Kidney (tissue), 14 donors: ENCODE results near the gene OR2F2. TPM values are rescaled to one million over a fixed set of nuclear protein-coding genes. Genes with fewer than 3 reads are reported as not detected.
A peak's percentile ranks its signal among the peaks of the same experiment; 100 is the strongest.

Experiments used
- DNase-seq, 5 donors: peaks; one replicate each; pipeline ENCODE4 v3.0.0-alpha.2; 2013 to 2020
- FAIRE-seq: peaks from 2 replicates; lab custom pipeline; 2012; peaks lifted over from hg19 to GRCh38; lab: Jason Lieb, UNC
- H3K27ac ChIP-seq, 2 donors: one replicate each; pipeline ENCODE4 v1.7.0; 2013; ENCODE audit warnings: low read depth in 2 of 2, low read length in 2 of 2, inconsistent platforms in 1 of 2
- H3K27me3 ChIP-seq: one replicate; pipeline ENCODE4 v1.7.1; 2013; ENCODE audit warnings: low read length, inconsistent platforms; ENCODE audit not compliant: control insufficient read depth, insufficient read depth
- H3K36me3 ChIP-seq, 3 donors: one replicate each; pipeline versions ENCODE4 v1.7.0 to v1.7.1; 2013; ENCODE audit warnings: low read length in 3 of 3, control low read depth in 1 of 3, inconsistent platforms in 1 of 3; ENCODE audit not compliant: insufficient read depth in 3 of 3, control insufficient read depth in 2 of 3
- H3K4me1 ChIP-seq, 3 donors: one replicate each; pipeline versions ENCODE4 v1.7.0 to v1.7.1; 2013; ENCODE audit warnings: low read length in 3 of 3, inconsistent platforms in 1 of 3, low read depth in 1 of 3; ENCODE audit not compliant: control insufficient read depth in 2 of 3, insufficient read depth in 2 of 3
- H3K4me3 ChIP-seq, 3 donors: one replicate each; pipeline versions ENCODE4 v1.7.0 to v1.8.1; 2013; ENCODE audit warnings: low read length in 3 of 3, control low read depth in 1 of 3, inconsistent platforms in 1 of 3
- H3K9ac ChIP-seq, 3 donors: one replicate each; pipeline versions ENCODE4 v1.7.0 to v1.7.1; 2013; ENCODE audit warnings: low read length in 3 of 3, control low read depth in 1 of 3, inconsistent platforms in 1 of 3
- H3K9me3 ChIP-seq, 3 donors: one replicate each; pipeline versions ENCODE4 v1.7.0 to v1.7.1; 2013; ENCODE audit warnings: low read length in 3 of 3, control low read depth in 1 of 3, inconsistent platforms in 1 of 3; ENCODE audit not compliant: control insufficient read depth in 2 of 3, insufficient read depth in 1 of 3
- intact Hi-C: fragments of 100-400 bp; cut with DNase I; formaldehyde crosslinking; loops from one replicate; pipeline ENCODE4 v1.11.1; 2022
- polyA plus RNA-seq: library from polyadenylated mRNA; stranded (reverse); fragments of 350-450 nt; fragmentation: Illumina TruSeq; extraction: RNeasy Lipid Tissue Mini Kit (QIAGEN cat#74804); gene quantifications from one replicate; pipeline ENCODE4 v1.2.3, GENCODE V29; 2014; ENCODE audit warnings: low read depth, low replicate concordance; ENCODE audit not compliant: insufficient read depth
- total RNA-seq: library from RNA; stranded (reverse); fragmentation: NEBNext Ultra II Directional; extraction: Animal tissue kit (Norgen Biotek cat#: 25700); gene quantifications from one replicate; pipeline ENCODE4 v1.2.1, GENCODE V29; 2021
- TF ChIP-seq, protein P1 (sequence below): IDR thresholded peaks from 3 replicates; pipeline ENCODE4 v1.5.1; 2012; ENCODE audit warnings: mild to moderate bottlenecking, moderate library complexity, borderline replicate concordance; ENCODE audit not compliant: insufficient read depth; ENCODE audit errors: extremely low read depth
- donor health status: control.
- donor health status: control.
- donor health status: control.
- donor health status: control.
- donor health status: control.
- donor health status: DM: yes; HTN: yes; CAD: no.
- donor health status: Normal renal cell carcinoma (clear cell type).

Gene OR2F2
- total and polyA plus RNA-seq, 2 donors from 2014 or later, result not detected

DNA sequence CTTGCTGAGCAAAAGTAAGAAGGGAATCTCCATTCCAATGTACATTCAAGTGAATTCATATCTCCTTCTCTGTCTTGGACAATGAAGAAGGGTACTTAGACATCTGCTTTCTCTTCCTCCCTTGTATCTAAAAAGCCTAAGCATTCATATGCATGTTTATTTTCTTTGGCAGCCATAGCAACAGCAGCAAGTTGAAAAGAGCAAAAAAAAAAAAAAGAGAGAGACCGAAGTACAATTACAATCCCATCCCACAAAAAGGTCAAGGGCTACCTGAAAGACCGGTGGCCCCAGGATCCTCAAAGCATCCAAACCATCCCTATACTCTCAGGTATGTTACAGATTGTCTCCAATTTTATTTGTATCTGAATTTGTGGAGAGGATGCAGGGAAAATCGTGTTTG, 23.7 kb downstream of the OR2F2 start:
- intact Hi-C loops, result no loop called here
- Histone ChIP-seq H3K9ac (no peak overlapping the region), H3K27me3 (no peaks in the 10 kb centered on the region), H3K4me3 (no peak overlapping the region), H3K27ac (no peak overlapping the region), H3K9me3 (no peaks in the 10 kb centered on the region), H3K36me3 (no peaks in the 10 kb centered on the region), H3K4me1 (no peaks in the 10 kb centered on the region)
- no peak for FAIRE-seq
- peak in 1 of 5 donors; percentile 7 for DNase-seq
- TF ChIP-seq, protein P1, sequence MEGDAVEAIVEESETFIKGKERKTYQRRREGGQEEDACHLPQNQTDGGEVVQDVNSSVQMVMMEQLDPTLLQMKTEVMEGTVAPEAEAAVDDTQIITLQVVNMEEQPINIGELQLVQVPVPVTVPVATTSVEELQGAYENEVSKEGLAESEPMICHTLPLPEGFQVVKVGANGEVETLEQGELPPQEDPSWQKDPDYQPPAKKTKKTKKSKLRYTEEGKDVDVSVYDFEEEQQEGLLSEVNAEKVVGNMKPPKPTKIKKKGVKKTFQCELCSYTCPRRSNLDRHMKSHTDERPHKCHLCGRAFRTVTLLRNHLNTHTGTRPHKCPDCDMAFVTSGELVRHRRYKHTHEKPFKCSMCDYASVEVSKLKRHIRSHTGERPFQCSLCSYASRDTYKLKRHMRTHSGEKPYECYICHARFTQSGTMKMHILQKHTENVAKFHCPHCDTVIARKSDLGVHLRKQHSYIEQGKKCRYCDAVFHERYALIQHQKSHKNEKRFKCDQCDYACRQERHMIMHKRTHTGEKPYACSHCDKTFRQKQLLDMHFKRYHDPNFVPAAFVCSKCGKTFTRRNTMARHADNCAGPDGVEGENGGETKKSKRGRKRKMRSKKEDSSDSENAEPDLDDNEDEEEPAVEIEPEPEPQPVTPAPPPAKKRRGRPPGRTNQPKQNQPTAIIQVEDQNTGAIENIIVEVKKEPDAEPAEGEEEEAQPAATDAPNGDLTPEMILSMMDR, result no peak

- DNase-seq, result no peak
- Histone ChIP-seq H3K36me3 (no peaks in the 10 kb centered on the region), H3K9me3 (no peaks in the 10 kb centered on the region), H3K4me1 (no peaks in the 10 kb centered on the region), H3K9ac (no peak overlapping the region), H3K27me3 (no peaks in the 10 kb centered on the region), H3K27ac (no peak overlapping the region), H3K4me3 (no peak overlapping the region)
- no peak for FAIRE-seq
- intact Hi-C loops, result no loop called here
- TF ChIP-seq, protein P1, result no peak
Measured at GRCh38 chr7:143960813-143961610, 26.0 kb downstream of the OR2F2 start.

GRCh38 chr7:143965280-143965679, 30.2 kb downstream of the OR2F2 start:
- intact Hi-C loops, result no loop called here
- H3K9ac ChIP-seq, result no peak overlapping the region
- H3K9me3 ChIP-seq, result no peaks in the 10 kb centered on the region
- H3K4me1 ChIP-seq, result no peaks in the 10 kb centered on the region
- no peak for FAIRE-seq
- no peaks in the 10 kb centered on the region for H3K27me3 ChIP-seq
- no peak for DNase-seq
- TF ChIP-seq, protein P1, result no peak
- H3K27ac ChIP-seq, result no peak overlapping the region
- H3K36me3 ChIP-seq, result no peaks in the 10 kb centered on the region
- no peak overlapping the region for H3K4me3 ChIP-seq
